Loucy (cell line): ENCODE data around the gene CFAP97D2.

Source experiments
- H2AFZ ChIP-seq: fragments of 200-600 bp; sonication (generic); 2 replicates; pipeline ENCODE4 v1.6.0; 2016; ENCODE audit warnings: antibody characterized with exemption, mild to moderate bottlenecking, low read length, moderate library complexity
- H3F3A ChIP-seq: fragments of 200-600 bp; 2 replicates; pipeline ENCODE4 v1.6.0; 2016; ENCODE audit warnings: antibody characterized with exemption, low read depth, mild to moderate bottlenecking
- H3K27me3 ChIP-seq: fragments of 200-600 bp; sonication (generic); 2 replicates; pipeline ENCODE4 v1.6.1; 2014; ENCODE audit warnings: low read length, mild to moderate bottlenecking; ENCODE audit not compliant: insufficient read depth, poor library complexity, severe bottlenecking
- H3K36me3 ChIP-seq: fragments of 200-600 bp; sonication (generic); 2 replicates; pipeline ENCODE4 v1.6.1; 2016; ENCODE audit warnings: low read length; ENCODE audit not compliant: insufficient read depth
- H3K4me1 ChIP-seq: fragments of 200-600 bp; sonication (generic); 2 replicates; pipeline ENCODE4 v1.5.1; 2014; ENCODE audit warnings: low read length, mild to moderate bottlenecking; ENCODE audit not compliant: insufficient read depth, poor library complexity, severe bottlenecking
- H3K4me2 ChIP-seq: fragments of 200-600 bp; sonication (generic); 2 replicates; pipeline ENCODE4 v1.6.0; 2014; ENCODE audit warnings: antibody characterized with exemption, low read length, low read depth, mild to moderate bottlenecking; ENCODE audit not compliant: poor library complexity, severe bottlenecking
- H3K4me3 ChIP-seq: fragments of 200-600 bp; sonication (generic); 2 replicates; pipeline ENCODE4 v1.5.1; 2014; ENCODE audit warnings: low read length, mild to moderate bottlenecking, mixed read lengths; ENCODE audit not compliant: poor library complexity, severe bottlenecking
- H3K79me2 ChIP-seq: fragments of 200-600 bp; sonication (generic); 2 replicates; pipeline ENCODE4 v1.6.1; 2014; ENCODE audit warnings: low read length; ENCODE audit not compliant: insufficient read depth
- H3K9ac ChIP-seq: fragments of 200-600 bp; sonication (generic); 2 replicates; pipeline ENCODE4 v1.6.0; 2014; ENCODE audit warnings: mild to moderate bottlenecking, low read depth, low read length, moderate library complexity; ENCODE audit not compliant: poor library complexity, severe bottlenecking
- H3K9me2 ChIP-seq: fragments of 200-600 bp; sonication (generic); replicated peaks from 2 replicates; pipeline ENCODE4 v1.6.1; 2016; ENCODE audit warnings: low read depth, low read length, mixed read lengths
- H3K9me3 ChIP-seq: fragments of 200-600 bp; sonication (generic); 2 replicates; pipeline ENCODE4 v1.6.1; 2014; ENCODE audit warnings: mild to moderate bottlenecking, antibody characterized with exemption, low read length, low read depth; ENCODE audit not compliant: insufficient read depth
- H4K20me1 ChIP-seq: fragments of 200-600 bp; sonication (generic); 2 replicates; pipeline ENCODE4 v1.6.0; 2014; ENCODE audit warnings: antibody characterized with exemption, low read length, mild to moderate bottlenecking; ENCODE audit not compliant: insufficient read depth, poor library complexity, severe bottlenecking
- CTCF ChIP-seq: fragments of 200-600 bp; sonication (generic); conservative IDR thresholded peaks from 2 replicates; pipeline ENCODE4 v1.5.1; 2014; ENCODE audit warnings: mild to moderate bottlenecking, antibody characterized with exemption, low read length
- EZH2phosphoT487 ChIP-seq: fragments of 200-600 bp; IDR thresholded peaks from 2 replicates; pipeline ENCODE4 v1.6.1; 2018; ENCODE audit warnings: antibody characterized with exemption, mild to moderate bottlenecking, moderate library complexity, borderline replicate concordance

Gene CFAP97D2

GRCh38 chr13:114177245-114178010 lies 1.6 kb upstream of the CFAP97D2 start:
- H3K9ac ChIP-seq: no peak overlapping the region
- H3K27me3 ChIP-seq: no peaks in the 10 kb centered on the region
- H3K79me2 ChIP-seq: no peaks in the 10 kb centered on the region
- H2AFZ ChIP-seq: no peak overlapping the region
- no peak overlapping the region for H3K4me3 ChIP-seq
- H4K20me1 ChIP-seq: no peaks in the 10 kb centered on the region
- peaks cover 17% of the 10 kb centered on the region for H3F3A ChIP-seq
- H3K4me2 ChIP-seq: no peak overlapping the region
- H3K4me1 ChIP-seq: peaks cover 65% of the 10 kb centered on the region
- no peaks in the 10 kb centered on the region for H3K9me2 ChIP-seq
- TF ChIP-seq CTCF (no peak), EZH2phosphoT487 (no peak)
- H3K36me3 ChIP-seq: no peaks in the 10 kb centered on the region
- peaks cover 15% of the 10 kb centered on the region for H3K9me3 ChIP-seq

DNA sequence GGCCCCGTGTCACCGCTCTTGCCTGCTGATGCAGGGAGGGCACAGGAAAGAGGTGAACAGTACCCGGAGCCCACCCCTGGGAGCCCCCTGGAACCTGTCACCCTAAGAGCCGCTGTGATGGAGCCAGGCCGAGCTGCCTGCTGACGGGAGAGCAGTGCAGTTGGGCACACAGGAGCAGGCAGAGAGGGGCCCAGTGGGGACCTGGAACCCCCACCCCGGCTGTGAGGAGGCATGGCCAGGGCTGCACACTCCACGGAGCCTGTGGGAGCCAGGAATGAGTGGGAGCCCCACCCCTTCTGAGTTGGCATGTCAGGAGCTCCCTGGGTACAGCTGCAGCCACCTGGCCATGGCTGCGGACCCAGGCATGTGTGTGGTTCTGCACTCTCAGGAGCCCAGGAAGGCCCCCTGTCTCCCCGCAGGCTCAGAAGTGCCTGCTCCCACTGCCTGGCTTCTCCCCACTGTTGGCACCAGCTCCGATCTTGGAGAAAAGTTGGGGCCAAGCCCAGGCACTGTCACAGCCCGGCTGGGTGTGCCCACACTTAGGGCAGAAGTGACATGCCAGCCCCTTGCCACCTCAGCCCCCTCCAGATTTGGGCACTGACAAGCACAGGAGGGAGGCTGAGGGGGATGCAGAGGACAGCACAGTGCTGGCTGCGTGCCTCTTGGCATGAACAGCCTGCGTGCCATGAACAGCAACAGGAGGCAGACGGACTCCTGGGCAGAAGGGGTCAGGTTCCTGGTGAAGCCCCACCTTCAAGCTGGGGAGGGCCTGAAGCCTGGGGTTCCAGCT lies 6.3 kb downstream of the CFAP97D2 start:
- Histone ChIP-seq H3K9me2 (no peaks in the 10 kb centered on the region), H3F3A (0 out of 2 replicates have a peak, but pooled peaks cover 3% of the 10 kb centered on the region), H3K36me3 (no peaks in the 10 kb centered on the region), H3K79me2 (no peaks in the 10 kb centered on the region), H4K20me1 (no peaks in the 10 kb centered on the region), H3K9ac (no peak overlapping the region), H3K4me3 (no peak overlapping the region), H2AFZ (no peak overlapping the region), H3K9me3 (peaks cover 30% of the 10 kb centered on the region; the same call in 1 of the 2 replicates), H3K27me3 (no peaks in the 10 kb centered on the region), H3K4me1 (peaks cover 12% of the 10 kb centered on the region), H3K4me2 (no peak overlapping the region)
- TF ChIP-seq EZH2phosphoT487: no peak
- no peak for TF ChIP-seq CTCF

- Histone ChIP-seq H3F3A (no peaks in the 10 kb centered on the region), H3K4me3 (no peak overlapping the region), H3K9me2 (no peaks in the 10 kb centered on the region), H3K4me1 (peaks cover 18% of the 10 kb centered on the region), H4K20me1 (no peaks in the 10 kb centered on the region), H2AFZ (no peak overlapping the region), H3K36me3 (no peaks in the 10 kb centered on the region), H3K4me2 (peak overlapping the region; percentile 2), H3K27me3 (no peaks in the 10 kb centered on the region), H3K79me2 (no peaks in the 10 kb centered on the region), H3K9me3 (peaks cover 5% of the 10 kb centered on the region; the same call in 1 of the 2 replicates), H3K9ac (peak overlapping the region; percentile 34)
- TF ChIP-seq EZH2phosphoT487 (no peak), CTCF (no peak)
Measured at GRCh38 chr13:114194853-114195252, 15.8 kb downstream of the CFAP97D2 start.
